Gastroesophageal sphincter (tissue), 4 donors: Measurements from ENCODE around the gene PHF2. TPM values are rescaled to one million over a fixed set of nuclear protein-coding genes. Genes with fewer than 3 reads are reported as not detected.

Experiments used
- ATAC-seq: fragments of 150-250 bp; one replicate; pipeline ENCODE4 v1.9.1; 2016; ENCODE audit warnings: mild to moderate bottlenecking, moderate library complexity
- H3K27ac ChIP-seq, 4 donors: fragments of 200-600 bp; sonication (generic) in 3 of 4; 1 replicate in 3 of 4; 2 replicates in 1 of 4; pipeline ENCODE4 v1.5.1; 2016 to 2019
- H3K27me3 ChIP-seq: fragments of 200-600 bp; sonication (generic); one replicate; pipeline ENCODE4 v1.5.1; 2019
- H3K36me3 ChIP-seq, 2 donors: fragments of 200-600 bp; sonication (generic); one replicate each; pipeline ENCODE4 v1.5.1; 2019; ENCODE audit warnings: control low read depth in 1 of 2
- H3K4me1 ChIP-seq, 3 donors: fragments of 200-600 bp; sonication (generic); 1 replicate in 2 of 3; 2 replicates in 1 of 3; pipeline ENCODE4 v1.5.1; 2016 to 2019; ENCODE audit warnings: control low read depth in 2 of 3
- H3K4me3 ChIP-seq, 2 donors: fragments of 200-600 bp; sonication (generic); one replicate each; pipeline ENCODE4 v1.5.1; 2019; ENCODE audit warnings: mild to moderate bottlenecking in 1 of 2, moderate library complexity in 1 of 2
- H3K9me3 ChIP-seq, 3 donors: fragments of 200-600 bp; sonication (generic); one replicate each; pipeline ENCODE4 v1.5.1; 2017 to 2019; ENCODE audit warnings: control low read depth in 2 of 3
- EP300 ChIP-seq: sonication (generic); formaldehyde crosslinking; IDR thresholded peaks from one replicate; pipeline ENCODE4 v1.6.1; 2017; ENCODE audit warnings: antibody characterized with exemption, mild to moderate bottlenecking
- POLR2A ChIP-seq, 2 donors: fragments of 450-650 bp; IDR thresholded peaks; one replicate each; pipeline ENCODE4 v1.6.1; 2017; ENCODE audit warnings: antibody characterized with exemption in 2 of 2, mild to moderate bottlenecking in 2 of 2, moderate library complexity in 1 of 2
- POLR2AphosphoS5 ChIP-seq: sonication (generic); formaldehyde crosslinking; IDR thresholded peaks from one replicate; pipeline ENCODE4 v1.6.1; 2017; ENCODE audit warnings: antibody characterized with exemption
- whole genome bisulfite sequencing, 2 donors: methylation state at CpG; one replicate each; pipeline ENCODE4 v1.1.5; 2018; ENCODE audit warnings: low coverage in 1 of 2; 5-methylcytosine and 5-hydroxymethylcytosine counted together
- total RNA-seq, 4 donors: library from RNA; depleted of rRNA; stranded (reverse); fragments of >200 nt; gene quantifications; one replicate each; pipeline ENCODE4 v1.1.0, GENCODE V29; 2016
- TF ChIP-seq, protein P1 (sequence below), 4 experiments: fragments of 200-600 bp in 2 of 4; fragments of 450-650 bp in 2 of 4; sonication (generic) in 1 of 4; IDR thresholded peaks; one replicate each; pipeline ENCODE4 v1.5.1; 2017 to 2019; ENCODE audit warnings: antibody characterized with exemption in 4 of 4, mild to moderate bottlenecking in 2 of 4, moderate library complexity in 2 of 4

The PHF2 gene
- total RNA-seq, 4 donors from 2014 or later = 37.2 to 51.2 (median 39.2) TPM

DNA sequence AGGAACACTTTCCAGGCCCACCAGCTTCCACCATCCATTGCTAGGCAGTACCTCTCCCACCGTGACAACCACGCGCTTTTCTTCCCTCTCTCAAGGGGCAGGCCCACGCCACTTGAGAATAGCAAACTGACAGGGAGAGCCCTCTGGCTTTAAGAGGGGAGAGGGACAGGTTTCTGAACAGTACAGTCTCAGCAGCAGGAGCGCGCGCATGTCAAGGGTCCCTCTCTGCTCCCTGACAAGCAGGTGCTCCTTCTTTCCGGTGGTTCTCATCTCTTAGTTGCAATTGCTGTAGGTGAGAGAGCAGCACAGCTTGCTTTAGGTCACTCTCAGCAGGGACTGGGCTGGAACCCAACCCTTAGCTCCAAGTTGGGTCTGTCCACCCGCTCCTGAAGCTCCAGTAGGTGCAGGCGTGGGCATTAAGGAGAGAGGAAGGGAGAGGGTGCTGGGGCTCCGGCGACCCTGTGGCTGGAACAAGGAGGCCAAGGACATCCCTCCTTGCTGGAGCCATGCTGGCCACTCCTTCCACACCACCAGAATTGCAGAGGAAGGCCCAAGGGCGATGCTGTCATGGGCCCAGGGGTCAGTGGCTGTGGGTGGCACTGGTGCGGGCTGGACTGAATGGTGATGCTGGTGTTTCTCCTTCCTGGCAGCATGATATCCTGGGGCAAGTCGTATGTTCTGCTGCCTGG is 9.0 kb upstream of the PHF2 start:
- peak; percentile 8 for ATAC-seq
- TF ChIP-seq POLR2A (IDR thresholded peaks at IDR 0.05) = no peak
- TF ChIP-seq POLR2AphosphoS5 = no peak
- TF ChIP-seq EP300 = no peak
- TF ChIP-seq, protein P1, sequence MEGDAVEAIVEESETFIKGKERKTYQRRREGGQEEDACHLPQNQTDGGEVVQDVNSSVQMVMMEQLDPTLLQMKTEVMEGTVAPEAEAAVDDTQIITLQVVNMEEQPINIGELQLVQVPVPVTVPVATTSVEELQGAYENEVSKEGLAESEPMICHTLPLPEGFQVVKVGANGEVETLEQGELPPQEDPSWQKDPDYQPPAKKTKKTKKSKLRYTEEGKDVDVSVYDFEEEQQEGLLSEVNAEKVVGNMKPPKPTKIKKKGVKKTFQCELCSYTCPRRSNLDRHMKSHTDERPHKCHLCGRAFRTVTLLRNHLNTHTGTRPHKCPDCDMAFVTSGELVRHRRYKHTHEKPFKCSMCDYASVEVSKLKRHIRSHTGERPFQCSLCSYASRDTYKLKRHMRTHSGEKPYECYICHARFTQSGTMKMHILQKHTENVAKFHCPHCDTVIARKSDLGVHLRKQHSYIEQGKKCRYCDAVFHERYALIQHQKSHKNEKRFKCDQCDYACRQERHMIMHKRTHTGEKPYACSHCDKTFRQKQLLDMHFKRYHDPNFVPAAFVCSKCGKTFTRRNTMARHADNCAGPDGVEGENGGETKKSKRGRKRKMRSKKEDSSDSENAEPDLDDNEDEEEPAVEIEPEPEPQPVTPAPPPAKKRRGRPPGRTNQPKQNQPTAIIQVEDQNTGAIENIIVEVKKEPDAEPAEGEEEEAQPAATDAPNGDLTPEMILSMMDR (IDR thresholded peaks at IDR 0.05) = no peak
- Histone ChIP-seq H3K4me1 (peaks cover 0 to 15% (median 8%) of the 10 kb centered on the region in 3 donors), H3K9me3 (no peaks in the 10 kb centered on the region), H3K4me3 (peak overlapping the region; percentile 37 to 65), H3K27me3 (no peaks in the 10 kb centered on the region), H3K27ac (peak overlapping the region; percentile 85 to 97 (median 94)), H3K36me3 (peaks cover 0 to 24% of the 10 kb centered on the region in 2 donors)
- WGBS, 2 donors = 63% methylated on average over 1 to 8 of the region's 15 CpGs

DNA sequence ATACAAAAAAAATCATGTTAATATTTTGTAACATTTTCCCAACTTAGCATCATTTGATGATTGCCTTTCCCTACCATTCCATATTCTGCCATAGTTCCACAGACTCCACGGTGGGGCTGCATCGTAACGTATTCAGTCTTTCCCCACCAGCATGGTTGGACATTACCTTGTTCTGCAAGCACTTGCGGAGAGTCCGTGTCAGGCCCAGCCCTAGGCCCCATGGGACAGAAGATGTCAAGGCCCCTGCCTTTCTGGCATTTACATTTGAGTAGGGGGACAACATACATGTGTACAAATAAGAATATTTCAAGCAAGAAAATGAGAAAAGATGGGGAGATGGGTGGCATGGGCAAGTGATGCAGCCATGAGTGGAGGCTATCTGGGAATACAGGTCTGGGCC is 8.2 kb upstream of the PHF2 start:
- Histone ChIP-seq H3K9me3 (no peaks in the 10 kb centered on the region), H3K27ac (no peak overlapping the region), H3K4me3 (no peak overlapping the region), H3K27me3 (no peaks in the 10 kb centered on the region), H3K4me1 (peaks cover 0 to 15% (median 8%) of the 10 kb centered on the region in 3 donors), H3K36me3 (peaks cover 0 to 17% of the 10 kb centered on the region in 2 donors)
- ATAC-seq = no peak
- WGBS, 2 donors = 87% methylated on average over 5 of the region's 5 CpGs; no CpG with 5 or more reads in 1 of the 2 donors
- TF ChIP-seq, protein P1 (IDR thresholded peaks at IDR 0.05) = no peak
- TF ChIP-seq POLR2A (IDR thresholded peaks at IDR 0.05) (no peak), EP300 (no peak), POLR2AphosphoS5 (no peak)

DNA sequence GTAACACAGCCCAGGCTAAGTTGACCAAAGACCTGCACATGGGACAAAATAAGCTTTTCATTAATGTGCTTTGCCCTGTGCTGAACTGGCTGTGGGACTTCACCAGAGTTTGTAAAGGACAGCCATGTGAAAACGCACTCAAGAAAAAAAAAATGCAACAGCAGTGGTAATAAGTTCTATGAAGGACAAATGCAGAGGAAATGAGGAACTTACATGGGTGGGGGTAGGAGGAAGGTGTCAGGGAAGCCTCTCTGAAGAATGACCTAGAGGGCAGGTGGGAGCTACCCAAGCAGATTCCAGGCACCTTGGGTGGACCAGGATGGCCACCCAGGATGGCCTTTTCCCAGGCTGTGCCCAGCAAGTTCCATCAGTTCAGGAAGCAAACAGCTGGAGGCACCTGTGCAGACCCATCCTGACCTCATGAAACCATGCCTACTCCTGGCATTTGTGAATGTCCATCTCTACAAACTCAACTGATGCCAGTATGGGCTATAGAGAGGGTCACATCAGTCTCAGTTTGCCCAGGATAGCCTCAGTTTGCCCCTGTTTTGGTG is 6.7 kb upstream of the PHF2 start:
- Histone ChIP-seq H3K4me3 (no peak overlapping the region), H3K27ac (no peak overlapping the region), H3K4me1 (peaks cover 0 to 23% (median 11%) of the 10 kb centered on the region in 3 donors), H3K36me3 (peaks cover 0 to 2% of the 10 kb centered on the region in 2 donors), H3K9me3 (no peaks in the 10 kb centered on the region), H3K27me3 (no peaks in the 10 kb centered on the region)
- no peak for ATAC-seq
- TF ChIP-seq EP300 (no peak), POLR2AphosphoS5 (no peak), POLR2A (IDR thresholded peaks at IDR 0.05) (no peak)
- TF ChIP-seq, protein P1 (IDR thresholded peaks at IDR 0.05) = no peak
- 100% methylated on average over 1 of the region's 1 CpG; no CpG with 5 or more reads in 1 of the 2 donors for WGBS, 2 donors

DNA sequence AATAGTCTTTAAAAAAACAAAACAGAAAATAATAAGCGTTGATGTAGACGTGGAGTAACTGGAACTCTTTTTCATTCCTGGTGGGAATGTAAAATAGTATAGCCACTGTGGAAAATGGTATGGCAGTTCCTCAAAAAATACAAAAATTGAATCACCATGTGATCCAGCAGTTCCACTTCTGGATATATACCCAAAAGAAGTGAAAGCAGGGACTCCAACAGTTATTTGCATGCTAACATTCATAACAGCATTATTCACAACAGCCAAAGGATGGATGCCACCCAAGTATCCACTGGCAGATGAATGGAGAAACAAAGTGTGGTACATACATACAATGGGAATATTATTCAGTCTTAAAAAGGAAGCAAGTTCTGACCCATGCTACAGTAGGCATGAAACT is 4.2 kb upstream of the PHF2 start:
- ATAC-seq = no peak

More for the DNA sequence above, 4.2 kb upstream of the PHF2 start:
- peaks cover 0 to 25% (median 18%) of the 10 kb centered on the region in 3 donors for H3K4me1 ChIP-seq
- 81 to 82% methylated on average over 2 of the region's 2 CpGs for WGBS, 2 donors
- TF ChIP-seq POLR2A (IDR thresholded peaks at IDR 0.05) (no peak), POLR2AphosphoS5 (no peak), EP300 (no peak)
- TF ChIP-seq, protein P1 (IDR thresholded peaks at IDR 0.05) = no peak
- no peaks in the 10 kb centered on the region for H3K9me3 ChIP-seq
- no peak overlapping the region for H3K4me3 ChIP-seq
- H3K27me3 ChIP-seq = no peaks in the 10 kb centered on the region
- H3K27ac ChIP-seq = no peak overlapping the region
- H3K36me3 ChIP-seq = no peaks in the 10 kb centered on the region
